A673 (cell line): ENCODE data around the gene VIM. TPM values are rescaled to one million over a fixed set of nuclear protein-coding genes. Genes with fewer than 3 reads are reported as not detected.

Experiments
- BruUV-seq: library from RNA; stranded (reverse); fragments of 400-500 nt; replicated peaks from 2 replicates; lab custom pipeline; 2021; lab: Mats Ljungman, UMichigan
- CTCF ChIA-PET: fragments of 300-600 bp; sonication (Branson Sonifier 250); formaldehyde crosslinking; loops from one replicate; lab custom pipeline; 2022; ENCODE audit warnings: antibody characterized with exemption; lab: Charles Lee
- POLR2A ChIA-PET: fragments of 300-600 bp; sonication (Branson Sonifier 250); formaldehyde crosslinking; loops from one replicate; lab custom pipeline; 2022; ENCODE audit warnings: antibody characterized with exemption; ENCODE audit not compliant: low non-redundant PET; lab: Charles Lee
- DNase-seq: peaks from one replicate; pipeline ENCODE4 v3.0.0-alpha.2; 2015; ENCODE audit warnings: low spot score
- H3K27ac ChIP-seq: fragments of 200-600 bp; sonication (generic); 2 replicates; pipeline ENCODE4 v1.5.1; 2016; ENCODE audit warnings: mixed run types, low read depth, mild to moderate bottlenecking, mixed read lengths, antibody characterized with exemption, low read length; ENCODE audit not compliant: poor library complexity, severe bottlenecking
- H3K27me3 ChIP-seq: fragments of 200-600 bp; sonication (generic); replicated peaks from 2 replicates; pipeline ENCODE4 v1.6.1; 2017; ENCODE audit warnings: mixed run types, low read depth, mild to moderate bottlenecking, mixed read lengths, antibody characterized with exemption, low read length; ENCODE audit not compliant: insufficient read depth, poor library complexity
- H3K36me3 ChIP-seq: fragments of 200-600 bp; sonication (generic); 2 replicates; pipeline ENCODE4 v1.6.1; 2016; ENCODE audit warnings: mixed run types, mild to moderate bottlenecking, mixed read lengths, antibody characterized with exemption, low read length; ENCODE audit not compliant: insufficient read depth, poor library complexity, severe bottlenecking
- H3K4me1 ChIP-seq: fragments of 200-600 bp; sonication (generic); 2 replicates; pipeline ENCODE4 v1.6.1; 2017; ENCODE audit warnings: mixed run types, mild to moderate bottlenecking, mixed read lengths, antibody characterized with exemption, low read length; ENCODE audit not compliant: insufficient read depth, poor library complexity, severe bottlenecking
- H3K4me3 ChIP-seq: fragments of 200-600 bp; sonication (generic); 2 replicates; pipeline ENCODE4 v1.5.1; 2016; ENCODE audit warnings: low read depth, mixed run types, mild to moderate bottlenecking, mixed read lengths, low read length; ENCODE audit not compliant: poor library complexity, severe bottlenecking
- H3K9me3 ChIP-seq: fragments of 200-600 bp; sonication (generic); 2 replicates; pipeline ENCODE4 v1.6.1; 2016; ENCODE audit warnings: mixed run types, low read depth, mild to moderate bottlenecking, mixed read lengths, antibody characterized with exemption, low read length; ENCODE audit not compliant: poor library complexity, severe bottlenecking
- EZH2 ChIP-seq: fragments of 200-600 bp; sonication (generic); IDR thresholded peaks from 2 replicates; pipeline ENCODE4 v1.6.1; 2017; ENCODE audit warnings: borderline replicate concordance, low read depth, mild to moderate bottlenecking, mixed read lengths, antibody characterized with exemption, low read length; ENCODE audit not compliant: poor library complexity, severe bottlenecking
- intact Hi-C: fragments of 100-400 bp; cut with micrococcal nuclease; formaldehyde crosslinking; loops from one replicate; pipeline ENCODE4 v1.10.0; 2022; ENCODE audit not compliant: unreplicated experiment
- total RNA-seq: library from RNA; stranded (reverse); gene quantifications from 2 replicates; pipeline ENCODE4 v1.2.3, GENCODE V29; 2021
- TF ChIP-seq, protein P1 (sequence below): fragments of 300-800, 200-600 bp; sonication (generic); conservative IDR thresholded peaks from 2 replicates; pipeline ENCODE4 v1.5.1; 2017; ENCODE audit warnings: low read depth, mild to moderate bottlenecking, antibody characterized with exemption, low read length, moderate library complexity, mixed read lengths

VIM gene
- total RNA-seq, 1 experiment from 2014 or later = 1,873 TPM

DNA sequence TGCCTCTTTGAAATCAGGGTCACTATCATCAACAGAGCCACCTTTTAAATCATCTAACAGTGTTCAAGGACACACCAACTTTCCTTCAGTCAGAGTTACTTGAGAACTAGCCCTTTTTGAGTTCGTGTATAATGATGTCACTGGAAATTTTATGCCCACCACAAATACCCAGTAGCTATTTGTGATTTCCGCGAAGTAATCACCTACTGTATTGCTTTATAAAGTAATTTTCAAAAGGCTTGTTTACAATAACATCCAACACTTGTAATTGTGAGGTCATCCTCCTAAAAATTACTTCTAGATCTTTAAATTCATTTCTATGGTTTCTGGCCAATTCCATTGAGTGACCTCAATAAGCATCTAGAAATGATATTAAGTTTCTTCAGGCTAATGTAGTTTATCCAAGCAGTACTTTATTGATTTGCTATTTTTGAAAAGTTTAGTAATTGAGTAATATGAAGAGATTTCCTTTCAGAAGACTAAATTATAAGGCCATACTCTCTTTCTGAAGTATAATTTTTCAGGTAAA lies 39.3 kb upstream of the VIM start:
- no peak overlapping the region for H3K27ac ChIP-seq
- DNase-seq = no peak
- H3K27me3 ChIP-seq = no peaks in the 10 kb centered on the region
- no peaks in the 10 kb centered on the region for H3K36me3 ChIP-seq
- TF ChIP-seq EZH2 = no peak
- TF ChIP-seq, protein P1, sequence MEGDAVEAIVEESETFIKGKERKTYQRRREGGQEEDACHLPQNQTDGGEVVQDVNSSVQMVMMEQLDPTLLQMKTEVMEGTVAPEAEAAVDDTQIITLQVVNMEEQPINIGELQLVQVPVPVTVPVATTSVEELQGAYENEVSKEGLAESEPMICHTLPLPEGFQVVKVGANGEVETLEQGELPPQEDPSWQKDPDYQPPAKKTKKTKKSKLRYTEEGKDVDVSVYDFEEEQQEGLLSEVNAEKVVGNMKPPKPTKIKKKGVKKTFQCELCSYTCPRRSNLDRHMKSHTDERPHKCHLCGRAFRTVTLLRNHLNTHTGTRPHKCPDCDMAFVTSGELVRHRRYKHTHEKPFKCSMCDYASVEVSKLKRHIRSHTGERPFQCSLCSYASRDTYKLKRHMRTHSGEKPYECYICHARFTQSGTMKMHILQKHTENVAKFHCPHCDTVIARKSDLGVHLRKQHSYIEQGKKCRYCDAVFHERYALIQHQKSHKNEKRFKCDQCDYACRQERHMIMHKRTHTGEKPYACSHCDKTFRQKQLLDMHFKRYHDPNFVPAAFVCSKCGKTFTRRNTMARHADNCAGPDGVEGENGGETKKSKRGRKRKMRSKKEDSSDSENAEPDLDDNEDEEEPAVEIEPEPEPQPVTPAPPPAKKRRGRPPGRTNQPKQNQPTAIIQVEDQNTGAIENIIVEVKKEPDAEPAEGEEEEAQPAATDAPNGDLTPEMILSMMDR = no peak
- BruUV-seq = no TSS peak
- intact Hi-C loops = no loop called here
- POLR2A ChIA-PET = no interaction called here
- H3K4me1 ChIP-seq = peaks cover 18% of the 10 kb centered on the region
- CTCF ChIA-PET = no interaction called here
- no peaks in the 10 kb centered on the region for H3K9me3 ChIP-seq
- H3K4me3 ChIP-seq = no peak overlapping the region

- POLR2A ChIA-PET = interaction anchor here (0.5 kb wide), 1 partner anchor 308 kb away, joined by 9 read pairs; no protein-coding TSS in a partner anchor
These were observed 37.4 kb upstream of the VIM start for GRCh38 chr10:17190602-17191001.

DNA sequence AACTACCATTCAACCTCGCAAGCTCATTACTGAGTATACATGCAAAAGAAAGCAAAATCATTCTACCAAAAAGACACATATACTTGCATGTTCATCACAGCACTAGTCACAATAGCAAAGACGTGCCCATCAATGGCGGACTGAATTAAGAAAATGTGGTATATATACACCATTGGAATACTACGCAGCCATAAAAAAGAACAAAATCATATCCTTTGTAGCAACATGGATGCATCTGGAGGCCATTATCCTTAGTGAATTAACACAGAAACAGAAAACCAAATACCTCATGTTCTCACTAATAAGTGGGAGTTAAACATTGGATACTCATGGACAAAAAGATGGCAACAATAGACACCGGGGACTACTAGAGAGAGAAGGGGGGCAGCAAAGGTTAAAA lies 33.0 kb upstream of the VIM start:
- Histone ChIP-seq H3K4me3 (no peak overlapping the region), H3K9me3 (no peaks in the 10 kb centered on the region), H3K27ac (no peak overlapping the region), H3K27me3 (no peaks in the 10 kb centered on the region), H3K36me3 (no peaks in the 10 kb centered on the region), H3K4me1 (peaks cover 20% of the 10 kb centered on the region)
- no peak for DNase-seq
- intact Hi-C loops = no loop called here
- no peak for TF ChIP-seq EZH2
- TF ChIP-seq, protein P1 = no peak
- BruUV-seq = no TSS peak
- ChIA-PET POLR2A (no interaction called here), CTCF (no interaction called here)

More at GRCh38 chr10:17190602-17191001, 37.4 kb upstream of the VIM start:
- TF ChIP-seq, protein P1 = no peak
- TF ChIP-seq EZH2 = no peak
- Histone ChIP-seq H3K27me3 (no peaks in the 10 kb centered on the region), H3K4me1 (peaks cover 18% of the 10 kb centered on the region), H3K9me3 (no peaks in the 10 kb centered on the region), H3K36me3 (no peaks in the 10 kb centered on the region), H3K4me3 (no peak overlapping the region), H3K27ac (no peak overlapping the region)
- BruUV-seq = no TSS peak
- CTCF ChIA-PET = no interaction called here
- no peak for DNase-seq
- intact Hi-C loops = no loop called here
